Nephron (organoid): ENCODE results near the gene NWD2.

Experiments used
- H3K27ac Mint-ChIP-seq, 3 experiments: 2 replicates each; pipeline ENCODE4 v1.8.0; 2020; ENCODE audit warnings: mixed read lengths in 3 of 3, mild to moderate bottlenecking in 2 of 3, moderate library complexity in 1 of 3
- H3K27me3 Mint-ChIP-seq: 2 replicates; pipeline ENCODE4 v1.8.0; 2021; ENCODE audit warnings: low read depth, mild to moderate bottlenecking, moderate library complexity, mixed read lengths
- H3K36me3 Mint-ChIP-seq: 2 replicates; pipeline ENCODE4 v1.8.0; 2020; ENCODE audit warnings: low read depth, mixed read lengths
- H3K4me1 Mint-ChIP-seq: 2 replicates; pipeline ENCODE4 v1.8.0; 2020; ENCODE audit warnings: mixed read lengths
- H3K4me3 Mint-ChIP-seq, 3 experiments: 2 replicates each; pipeline ENCODE4 v1.8.0; 2020; ENCODE audit warnings: mild to moderate bottlenecking in 3 of 3, mixed read lengths in 3 of 3, moderate library complexity in 2 of 3
- H3K9me3 Mint-ChIP-seq: 2 replicates; pipeline ENCODE4 v1.8.0; 2020; ENCODE audit warnings: mixed read lengths
- TF ChIP-seq, protein P1 (sequence below), 3 experiments: fragments of 200-600 bp; sonication (generic); IDR thresholded peaks; one replicate each; pipeline ENCODE4 v1.5.0; 2021; ENCODE audit warnings: antibody characterized with exemption in 3 of 3; ENCODE audit not compliant: unreplicated experiment in 3 of 3

The NWD2 gene

DNA sequence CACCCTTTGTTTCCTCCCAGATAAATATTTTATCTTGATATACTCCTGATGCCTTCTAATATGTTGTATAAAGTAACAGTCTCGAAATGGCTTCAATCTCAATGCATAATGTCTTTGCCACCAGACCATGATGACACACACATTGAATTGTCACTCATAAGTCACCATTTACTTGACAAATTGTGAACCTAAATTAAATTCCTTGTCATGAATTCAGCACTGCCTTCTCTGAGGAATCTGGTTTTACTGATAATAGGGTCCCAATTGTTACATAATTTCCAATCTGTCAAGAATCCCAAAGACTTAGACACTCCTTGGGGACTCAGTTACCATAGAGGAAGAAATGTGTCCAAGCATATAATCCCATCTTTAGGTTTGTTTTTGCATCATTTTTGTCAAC lies 82.3 kb downstream of the NWD2 start:
- no peaks in the 10 kb centered on the region for H3K4me1 Mint-ChIP-seq
- H3K27me3 Mint-ChIP-seq: no peaks in the 10 kb centered on the region
- H3K9me3 Mint-ChIP-seq: peaks cover 2% of the 10 kb centered on the region
- no peak overlapping the region for H3K27ac Mint-ChIP-seq
- H3K36me3 Mint-ChIP-seq: no peaks in the 10 kb centered on the region
- TF ChIP-seq, protein P1, sequence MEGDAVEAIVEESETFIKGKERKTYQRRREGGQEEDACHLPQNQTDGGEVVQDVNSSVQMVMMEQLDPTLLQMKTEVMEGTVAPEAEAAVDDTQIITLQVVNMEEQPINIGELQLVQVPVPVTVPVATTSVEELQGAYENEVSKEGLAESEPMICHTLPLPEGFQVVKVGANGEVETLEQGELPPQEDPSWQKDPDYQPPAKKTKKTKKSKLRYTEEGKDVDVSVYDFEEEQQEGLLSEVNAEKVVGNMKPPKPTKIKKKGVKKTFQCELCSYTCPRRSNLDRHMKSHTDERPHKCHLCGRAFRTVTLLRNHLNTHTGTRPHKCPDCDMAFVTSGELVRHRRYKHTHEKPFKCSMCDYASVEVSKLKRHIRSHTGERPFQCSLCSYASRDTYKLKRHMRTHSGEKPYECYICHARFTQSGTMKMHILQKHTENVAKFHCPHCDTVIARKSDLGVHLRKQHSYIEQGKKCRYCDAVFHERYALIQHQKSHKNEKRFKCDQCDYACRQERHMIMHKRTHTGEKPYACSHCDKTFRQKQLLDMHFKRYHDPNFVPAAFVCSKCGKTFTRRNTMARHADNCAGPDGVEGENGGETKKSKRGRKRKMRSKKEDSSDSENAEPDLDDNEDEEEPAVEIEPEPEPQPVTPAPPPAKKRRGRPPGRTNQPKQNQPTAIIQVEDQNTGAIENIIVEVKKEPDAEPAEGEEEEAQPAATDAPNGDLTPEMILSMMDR (IDR thresholded peaks at IDR 0.05; ENCODE audit: unreplicated experiment in 3 of 3): no peak
- H3K4me3 Mint-ChIP-seq: no peak overlapping the region

DNA sequence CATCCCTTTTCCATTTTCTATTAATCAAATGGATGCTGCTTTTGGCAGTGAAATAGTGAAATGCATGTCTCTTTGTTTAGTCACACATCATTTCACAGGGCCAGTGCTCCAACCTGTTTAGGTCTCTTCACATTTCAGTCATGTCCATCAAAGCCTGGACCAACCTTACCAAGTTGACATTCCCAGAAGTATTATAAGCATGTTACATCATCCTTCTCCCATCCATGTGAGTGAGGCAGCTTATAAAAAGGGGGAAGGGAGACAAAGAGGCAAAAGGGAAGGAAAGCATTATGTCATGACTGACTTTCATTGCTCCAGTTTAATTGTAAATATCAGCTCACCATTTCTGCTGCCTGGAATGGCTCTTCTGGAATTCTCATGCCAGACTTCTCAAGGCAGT lies 94.4 kb downstream of the NWD2 start:
- no peak overlapping the region for H3K27ac Mint-ChIP-seq
- TF ChIP-seq, protein P1 (IDR thresholded peaks at IDR 0.05; ENCODE audit: unreplicated experiment in 3 of 3): no peak
- H3K27me3 Mint-ChIP-seq: no peaks in the 10 kb centered on the region
- no peak overlapping the region for H3K4me3 Mint-ChIP-seq
- H3K9me3 Mint-ChIP-seq: peaks cover 8% of the 10 kb centered on the region
- H3K36me3 Mint-ChIP-seq: no peaks in the 10 kb centered on the region
- no peaks in the 10 kb centered on the region for H3K4me1 Mint-ChIP-seq

DNA sequence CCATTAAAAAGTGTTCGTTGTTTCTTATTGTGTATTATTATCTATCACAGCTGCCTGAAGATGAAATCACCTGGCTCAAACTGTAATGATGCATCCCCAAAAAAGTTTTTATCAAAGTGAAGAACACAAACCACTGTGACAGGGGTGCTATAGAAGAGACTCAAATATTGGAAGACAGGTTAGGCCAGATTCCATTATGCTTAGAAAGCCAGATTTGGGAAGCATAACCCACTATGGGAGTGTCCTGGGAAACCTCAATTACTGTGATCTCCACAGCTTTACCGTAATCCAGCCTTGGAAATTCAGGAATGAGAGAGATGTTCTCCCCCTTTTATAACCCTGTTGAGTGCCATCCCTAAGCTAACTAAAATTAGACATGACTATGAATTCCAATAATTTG lies 114.2 kb downstream of the NWD2 start:
- H3K4me3 Mint-ChIP-seq: no peak overlapping the region
- no peaks in the 10 kb centered on the region for H3K4me1 Mint-ChIP-seq
- TF ChIP-seq, protein P1 (IDR thresholded peaks at IDR 0.05; ENCODE audit: unreplicated experiment in 3 of 3): no peak
- H3K27me3 Mint-ChIP-seq: no peaks in the 10 kb centered on the region
- H3K27ac Mint-ChIP-seq: no peak overlapping the region
- no peaks in the 10 kb centered on the region for H3K36me3 Mint-ChIP-seq
- H3K9me3 Mint-ChIP-seq: peaks cover 3% of the 10 kb centered on the region

DNA sequence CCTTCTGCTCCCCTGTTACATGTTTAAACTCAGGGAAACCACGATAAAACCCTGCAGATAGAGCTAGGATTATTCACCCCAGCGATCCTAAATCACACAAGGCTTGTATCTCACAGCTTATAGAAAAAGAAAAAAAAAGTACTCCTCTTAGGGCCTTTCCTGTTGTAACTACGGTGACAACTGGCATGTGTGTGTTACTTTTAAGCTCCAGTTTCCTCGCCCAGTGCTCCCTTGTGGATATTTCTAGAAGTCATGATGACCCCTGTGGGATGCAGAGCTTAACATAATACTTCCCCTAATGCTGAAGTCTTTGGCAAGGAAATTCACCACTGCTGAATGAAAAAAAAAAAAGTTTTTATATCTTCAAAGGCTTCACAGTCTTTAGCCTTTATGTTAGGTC lies 114.7 kb downstream of the NWD2 start:
- H3K36me3 Mint-ChIP-seq: no peaks in the 10 kb centered on the region

DNA sequence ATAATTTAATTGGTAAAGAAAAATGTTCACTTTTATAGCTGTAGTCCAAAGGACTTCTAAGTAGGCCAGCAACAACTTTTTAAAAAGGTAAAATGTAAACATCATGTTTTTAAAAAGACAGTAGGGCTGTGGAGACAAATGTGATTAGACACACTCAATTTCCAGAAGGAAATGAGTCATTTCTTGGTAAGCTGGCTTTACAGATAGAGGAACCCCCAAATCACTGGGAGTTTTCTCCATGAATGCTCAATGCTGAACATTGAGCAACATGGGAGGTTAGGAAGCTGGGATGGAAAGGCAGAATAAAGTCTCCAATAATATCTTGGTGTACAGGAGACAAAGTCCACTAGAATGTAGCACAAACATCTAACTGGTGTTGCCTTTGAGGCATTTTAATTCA lies 121.3 kb downstream of the NWD2 start:
- no peaks in the 10 kb centered on the region for H3K27me3 Mint-ChIP-seq
- H3K9me3 Mint-ChIP-seq: no peaks in the 10 kb centered on the region
- TF ChIP-seq, protein P1 (IDR thresholded peaks at IDR 0.05; ENCODE audit: unreplicated experiment in 3 of 3): no peak
- H3K4me3 Mint-ChIP-seq: no peak overlapping the region
- no peaks in the 10 kb centered on the region for H3K36me3 Mint-ChIP-seq
- H3K27ac Mint-ChIP-seq: no peak overlapping the region
- H3K4me1 Mint-ChIP-seq: no peaks in the 10 kb centered on the region

More for the DNA sequence above, 114.7 kb downstream of the NWD2 start:
- Mint-ChIP-seq H3K9me3 (no peaks in the 10 kb centered on the region), H3K4me3 (no peak overlapping the region), H3K27me3 (no peaks in the 10 kb centered on the region), H3K4me1 (no peaks in the 10 kb centered on the region), H3K27ac (no peak overlapping the region)
- TF ChIP-seq, protein P1 (IDR thresholded peaks at IDR 0.05; ENCODE audit: unreplicated experiment in 3 of 3): no peak

DNA sequence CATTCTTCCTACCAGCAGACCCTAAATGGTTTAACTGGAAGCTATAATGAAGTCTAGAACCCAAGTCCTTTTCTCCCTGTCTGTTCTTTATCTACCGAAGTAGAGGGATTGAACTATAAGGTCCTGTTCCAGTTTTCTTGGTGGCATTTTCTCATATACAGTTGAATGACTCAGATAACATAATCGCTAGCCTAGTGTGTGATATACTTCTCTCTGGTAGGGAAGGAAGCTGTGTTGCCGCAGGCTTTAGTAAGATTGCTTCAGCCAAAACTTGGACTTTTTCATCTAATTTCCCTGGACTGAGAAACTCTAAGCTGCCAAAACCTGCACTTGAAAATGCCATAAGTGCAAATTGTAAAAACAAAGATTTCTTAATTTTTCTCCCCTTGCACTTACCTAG lies 123.4 kb downstream of the NWD2 start:
- no peaks in the 10 kb centered on the region for H3K9me3 Mint-ChIP-seq
- TF ChIP-seq, protein P1 (IDR thresholded peaks at IDR 0.05; ENCODE audit: unreplicated experiment in 3 of 3): no peak
- no peak overlapping the region for H3K27ac Mint-ChIP-seq
- no peaks in the 10 kb centered on the region for H3K27me3 Mint-ChIP-seq
- H3K36me3 Mint-ChIP-seq: no peaks in the 10 kb centered on the region
- H3K4me3 Mint-ChIP-seq: no peak overlapping the region
- no peaks in the 10 kb centered on the region for H3K4me1 Mint-ChIP-seq
